GM21360 (cell line): ENCODE results near the gene HOXA13.

Source experiments
- ATAC-seq: cut with Tn5 transposase; IDR thresholded peaks from one replicate; pipeline ENCODE4 v1.9.1; 2021; ENCODE audit warnings: mild to moderate bottlenecking, moderate library complexity; ENCODE audit not compliant: unreplicated experiment

Gene HOXA13

GRCh38 chr7:27160546-27161213, 39.2 kb downstream of the HOXA13 start:
- ATAC-seq = peak; percentile 49

- ATAC-seq = no peak
Observed at GRCh38 chr7:27160145-27160545, 39.7 kb downstream of the HOXA13 start.

- no peak for ATAC-seq
Observed at GRCh38 chr7:27159266-27160144, 40.4 kb downstream of the HOXA13 start.

- no peak for ATAC-seq
Observed at GRCh38 chr7:27158436-27159265, 41.2 kb downstream of the HOXA13 start.

GRCh38 chr7:27157702-27158431, 42.0 kb downstream of the HOXA13 start:
- ATAC-seq = no peak

GRCh38 chr7:27156916-27157701, 42.8 kb downstream of the HOXA13 start:
- ATAC-seq = no peak

GRCh38 chr7:27156508-27156898, 43.4 kb downstream of the HOXA13 start, which contains the start of gene HOXA7:
TSS of gene HOXA7 (minus strand) at chr7:27156675. CDS start at chr7:27156545, 130 bp downstream.
- no peak for ATAC-seq

GRCh38 chr7:27155816-27156507, 43.9 kb downstream of the HOXA13 start:
- no peak for ATAC-seq

- no peak for ATAC-seq
Observed at GRCh38 chr7:27154901-27155815, 44.7 kb downstream of the HOXA13 start.

GRCh38 chr7:27154369-27154768, 45.5 kb downstream of the HOXA13 start:
- no peak for ATAC-seq

- ATAC-seq = no peak
Observed at GRCh38 chr7:27153526-27153925, 46.4 kb downstream of the HOXA13 start.

GRCh38 chr7:27152816-27153442, 47.0 kb downstream of the HOXA13 start:
- no peak for ATAC-seq

- ATAC-seq = no peak
Observed at GRCh38 chr7:27151931-27152815, 47.7 kb downstream of the HOXA13 start, which contains the start of gene HOXA3. TSS of gene HOXA3 (minus strand) at chr7:27152583. CDS start at chr7:27110640, 41,943 bp downstream.

- ATAC-seq = no peak
Observed at GRCh38 chr7:27151341-27151930, 48.5 kb downstream of the HOXA13 start.

GRCh38 chr7:27150568-27151340, 49.1 kb downstream of the HOXA13 start:
- ATAC-seq = peak; percentile 63
